Right renal cortex interstitium (tissue), 3 donors: Measurements from ENCODE around the gene CSRNP3. TPM values are rescaled to one million over a fixed set of nuclear protein-coding genes. Genes with fewer than 3 reads are reported as not detected.
A peak's percentile ranks its signal among the peaks of the same experiment; 100 is the strongest.

ENCODE experiments used
- DNase-seq, 3 donors: peaks; one replicate each; pipeline ENCODE4 v3.0.0-alpha.2; 2013; ENCODE audit warnings: low read depth in 3 of 3, low spot score in 2 of 3
- polyA plus RNA-seq, 3 donors: library from polyadenylated mRNA; unstranded; fragments of 120-200 nt; gene quantifications; one replicate each; pipeline ENCODE4 v1.2.1, GENCODE V29; 2013; ENCODE audit not compliant: insufficient read length in 3 of 3

Gene CSRNP3, protein sequence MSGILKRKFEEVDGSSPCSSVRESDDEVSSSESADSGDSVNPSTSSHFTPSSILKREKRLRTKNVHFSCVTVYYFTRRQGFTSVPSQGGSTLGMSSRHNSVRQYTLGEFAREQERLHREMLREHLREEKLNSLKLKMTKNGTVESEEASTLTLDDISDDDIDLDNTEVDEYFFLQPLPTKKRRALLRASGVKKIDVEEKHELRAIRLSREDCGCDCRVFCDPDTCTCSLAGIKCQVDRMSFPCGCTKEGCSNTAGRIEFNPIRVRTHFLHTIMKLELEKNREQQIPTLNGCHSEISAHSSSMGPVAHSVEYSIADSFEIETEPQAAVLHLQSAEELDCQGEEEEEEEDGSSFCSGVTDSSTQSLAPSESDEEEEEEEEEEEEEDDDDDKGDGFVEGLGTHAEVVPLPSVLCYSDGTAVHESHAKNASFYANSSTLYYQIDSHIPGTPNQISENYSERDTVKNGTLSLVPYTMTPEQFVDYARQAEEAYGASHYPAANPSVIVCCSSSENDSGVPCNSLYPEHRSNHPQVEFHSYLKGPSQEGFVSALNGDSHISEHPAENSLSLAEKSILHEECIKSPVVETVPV
- 10 to 100 TPM in 2 of 3 donors, 1 to 10 TPM in 1; 9.7 to 11.8 (median 11.0) TPM for polyA plus RNA-seq

DNA sequence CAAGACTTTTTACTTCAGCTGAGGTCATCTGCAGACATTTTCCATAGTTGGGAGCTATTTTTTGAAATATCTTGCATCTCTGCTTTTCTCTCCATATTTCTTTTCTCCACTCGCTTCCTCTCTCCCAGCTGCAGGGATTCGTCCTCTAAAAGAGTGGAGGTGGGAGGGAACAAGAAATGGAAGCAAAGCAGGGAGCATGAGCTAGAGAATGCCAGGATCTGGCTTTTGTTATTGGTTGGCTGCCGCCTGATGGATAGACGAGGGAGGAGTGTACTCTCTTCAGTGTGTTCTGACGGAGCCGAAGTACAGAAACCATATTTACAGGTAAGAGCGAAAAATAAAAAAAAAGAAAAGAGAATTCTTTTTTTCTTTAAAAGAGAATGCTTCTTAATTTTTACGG lies at the start of gene CSRNP3:
Gene CSRNP3 (plus strand): TSS at position 282 of the 400 bp plus-strand sequence. CDS start 125,368 bp downstream, outside the sequence.
- DNase-seq = peak; percentile 70 to 81 (median 71)

DNA sequence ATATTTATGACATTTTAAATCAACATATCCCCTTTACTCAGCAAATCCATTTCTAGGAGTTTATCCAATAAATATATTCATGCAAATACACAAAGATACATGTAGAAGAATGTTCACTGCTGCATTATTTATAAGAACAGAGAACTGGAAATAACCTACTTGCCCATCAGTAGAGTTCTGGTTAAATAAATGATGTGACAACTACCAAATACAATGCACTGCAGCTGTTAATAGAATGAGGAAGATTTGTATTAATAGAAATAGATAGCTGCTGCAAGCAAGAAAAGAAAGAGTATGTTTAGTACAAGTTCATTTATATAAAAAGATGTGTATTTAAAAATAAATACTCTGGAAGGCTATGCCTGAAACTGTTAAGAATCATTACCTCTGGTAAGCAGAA lies 49.3 kb upstream of the CSRNP3 start:
- DNase-seq = no peak

DNA sequence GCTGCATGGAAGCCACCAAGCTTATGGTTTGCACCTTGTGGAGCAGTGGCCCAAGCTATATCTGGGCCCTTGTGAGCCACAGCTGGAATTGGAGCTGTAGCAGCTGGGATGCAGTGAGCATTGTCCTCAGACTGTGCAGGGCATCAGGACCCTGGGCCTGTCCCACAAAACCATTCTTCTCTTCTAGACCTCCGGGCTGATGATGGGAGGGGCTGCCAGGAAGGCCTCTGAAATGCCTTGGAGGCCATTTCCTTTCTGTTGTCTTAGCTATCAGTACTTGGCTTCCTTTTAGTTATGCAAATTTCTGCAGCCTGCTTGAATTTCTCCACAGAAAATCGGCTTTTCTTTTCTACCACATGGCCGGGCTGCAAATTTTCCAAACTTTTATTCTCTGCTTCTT lies 46.4 kb upstream of the CSRNP3 start:
- no peak for DNase-seq

DNA sequence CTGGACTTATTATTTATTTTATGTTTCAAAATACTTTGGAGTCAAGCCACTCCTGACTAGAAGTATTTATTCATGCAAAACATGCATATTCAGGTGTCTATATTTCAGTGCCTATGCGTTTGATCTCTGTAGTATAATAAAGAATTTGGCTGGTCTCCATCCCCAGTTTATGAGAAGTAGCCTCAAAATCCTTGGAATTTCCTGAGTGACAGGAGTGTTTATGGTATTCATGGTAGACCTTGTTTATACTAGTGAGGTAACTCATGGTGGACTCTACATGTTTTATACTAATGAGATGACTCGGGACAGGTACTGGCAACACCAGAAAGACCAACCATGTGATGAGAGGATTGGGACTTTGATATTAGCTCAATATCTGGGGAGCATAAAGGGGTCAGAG lies 43.9 kb upstream of the CSRNP3 start:
- no peak for DNase-seq

DNA sequence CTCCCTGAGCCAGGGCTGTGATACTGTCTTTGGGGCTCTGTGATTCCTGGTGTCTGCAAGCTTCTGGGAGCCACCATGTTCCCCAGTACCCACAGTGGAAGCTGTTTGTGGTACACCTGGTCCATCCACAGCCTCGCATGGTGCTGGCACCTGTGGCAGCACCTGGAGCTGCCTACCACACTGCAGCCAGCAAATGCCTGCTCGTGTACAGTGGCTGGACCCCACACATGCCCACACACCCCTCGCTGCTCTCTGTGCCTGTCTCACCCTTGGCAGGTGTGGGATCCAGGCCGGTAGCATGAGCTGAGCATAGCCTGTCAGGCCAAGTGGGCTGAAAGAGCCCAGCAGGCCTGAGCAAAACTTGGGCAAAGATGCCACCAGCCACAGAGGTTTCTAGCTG lies 41.8 kb upstream of the CSRNP3 start:
- DNase-seq = no peak

DNA sequence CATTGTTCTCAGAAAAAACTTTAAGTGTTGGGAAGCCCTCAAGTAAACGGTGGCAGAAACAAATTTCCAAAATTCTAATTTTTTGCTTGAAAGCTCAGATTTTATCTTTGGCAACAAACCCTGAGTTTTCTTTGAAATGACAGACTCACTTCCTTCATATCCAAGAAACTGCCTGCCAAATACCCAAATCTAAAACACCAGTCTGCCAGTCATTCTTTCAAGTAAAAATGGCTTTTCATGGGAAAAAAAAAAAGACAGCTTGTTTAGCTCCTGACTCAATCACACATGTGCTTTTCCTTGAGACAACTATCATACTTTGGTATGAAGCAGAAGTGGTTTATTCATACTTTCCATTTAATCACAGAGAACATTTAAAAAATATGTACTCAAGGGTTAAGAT lies 40.6 kb upstream of the CSRNP3 start:
- DNase-seq = no peak

DNA sequence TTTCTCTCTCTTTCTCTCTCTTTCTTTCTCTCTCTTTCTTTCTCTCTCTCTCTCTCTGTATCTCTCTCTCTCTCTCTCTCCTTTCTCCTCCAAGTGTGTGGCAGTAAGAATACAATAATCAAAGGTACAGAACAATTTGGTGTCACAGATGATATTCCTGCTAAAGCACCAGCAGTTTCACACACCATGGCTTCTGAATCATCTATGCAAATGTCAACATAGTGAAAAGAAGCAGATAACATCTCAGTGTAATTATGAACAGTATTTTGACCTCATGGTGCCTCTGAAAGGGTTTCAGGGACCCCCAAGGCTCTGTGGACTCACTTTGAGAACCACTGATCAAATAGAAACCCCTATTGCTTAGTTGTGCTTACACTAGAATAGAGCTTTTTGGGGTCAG lies 38.5 kb upstream of the CSRNP3 start:
- no peak for DNase-seq

DNA sequence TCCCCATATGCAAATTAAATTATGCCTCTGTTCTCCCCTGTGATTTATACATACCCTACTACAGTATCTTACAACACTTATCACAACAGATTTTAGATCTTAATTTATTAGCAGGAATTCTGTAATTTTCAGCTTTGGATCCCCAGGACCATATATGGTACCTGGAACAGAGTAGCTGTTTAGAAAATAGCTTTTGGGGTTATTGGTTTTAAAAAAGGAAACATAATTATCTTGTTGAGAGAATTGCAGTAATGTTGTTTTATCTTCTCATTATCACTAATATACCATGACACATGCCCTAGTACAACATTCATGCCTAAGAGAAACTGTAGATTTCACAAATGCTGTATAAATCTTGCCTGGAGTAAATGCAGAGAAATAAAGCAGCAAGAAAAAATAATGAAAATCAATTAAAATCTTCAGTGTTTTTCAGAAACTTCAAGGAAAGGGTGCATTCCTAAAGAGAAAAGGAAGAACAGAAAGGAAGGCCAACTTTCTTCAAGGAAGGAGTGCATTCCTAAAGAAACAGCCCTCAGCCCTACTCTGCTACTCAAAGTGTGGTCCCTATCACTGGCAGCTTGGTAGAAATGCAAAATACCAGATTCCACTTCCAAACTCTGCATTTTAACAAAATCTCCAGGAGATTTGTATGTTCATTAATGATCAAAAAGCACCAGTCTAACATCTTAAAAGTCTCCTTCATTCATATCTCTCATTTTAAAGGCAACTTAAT lies 37.1 kb upstream of the CSRNP3 start:
- DNase-seq = no peak

DNA sequence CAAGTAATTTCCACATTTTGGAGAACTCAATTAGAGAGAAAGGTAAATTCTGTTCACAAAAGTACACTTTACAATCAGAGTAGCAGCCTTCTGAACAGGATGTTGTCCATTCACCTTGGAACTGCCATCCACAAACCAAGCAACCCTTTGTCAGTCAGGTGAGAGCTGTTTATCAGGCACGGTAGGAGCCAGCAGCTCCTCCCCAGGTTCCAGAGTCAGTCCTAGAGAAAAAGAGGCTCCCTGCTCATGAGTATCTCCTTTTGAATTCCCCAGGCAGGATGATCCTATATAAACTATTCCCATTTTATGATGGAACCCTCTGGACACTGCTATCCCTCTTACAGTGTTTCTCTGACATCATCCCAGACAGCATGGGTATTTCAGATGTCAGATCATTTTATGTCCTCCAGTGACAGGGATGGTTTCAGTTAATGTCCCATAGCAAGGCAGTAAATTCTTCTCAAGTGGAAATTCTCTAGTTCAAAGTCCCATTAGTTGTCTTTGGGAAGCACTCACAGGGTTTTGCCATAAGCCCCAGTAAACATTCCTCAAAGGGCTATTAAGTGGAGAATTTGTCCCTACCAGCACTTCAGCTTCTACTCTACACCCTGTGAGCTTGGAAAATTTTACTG lies 34.5 kb upstream of the CSRNP3 start:
- DNase-seq = peak in 2 of 3 donors; percentile 50 to 63

DNA sequence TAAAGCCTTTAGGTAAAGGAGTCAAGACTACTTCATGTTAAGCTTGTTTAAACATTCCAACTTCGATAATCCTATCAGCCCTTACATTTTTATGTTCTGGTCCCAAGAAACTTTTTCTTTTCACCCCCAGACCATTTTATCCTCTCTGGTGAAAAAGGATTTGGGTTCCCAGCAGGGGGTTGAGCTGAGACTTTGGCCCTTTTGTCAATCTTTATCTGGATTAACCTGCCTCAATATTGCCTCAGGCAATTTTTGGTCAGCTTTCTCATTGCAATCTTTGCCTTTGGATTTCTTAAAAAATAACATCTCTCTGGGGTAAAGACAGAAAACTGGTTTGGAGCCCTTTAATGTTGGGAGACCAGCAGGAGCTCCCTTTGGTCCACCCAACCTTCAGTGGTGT lies 33.9 kb upstream of the CSRNP3 start:
- no peak for DNase-seq

DNA sequence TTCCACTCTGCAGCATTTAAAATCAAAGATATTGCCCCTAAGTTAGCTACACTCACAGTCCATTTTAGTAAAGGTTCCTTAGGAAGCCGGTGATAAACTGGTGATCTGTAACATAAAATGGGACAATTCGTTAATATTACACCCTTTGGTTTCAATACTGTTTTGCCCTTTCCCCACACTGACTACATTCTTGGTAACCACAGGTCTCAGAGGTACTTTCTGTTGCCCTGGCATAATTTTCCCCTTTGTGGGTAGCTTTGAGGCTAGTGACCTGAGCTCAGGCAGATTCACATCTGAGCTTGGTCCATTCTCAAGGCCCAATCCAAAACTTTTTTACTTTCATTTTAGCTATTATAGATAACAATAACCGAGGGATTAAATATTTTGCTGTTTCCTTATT lies 32.9 kb upstream of the CSRNP3 start:
- DNase-seq = no peak

DNA sequence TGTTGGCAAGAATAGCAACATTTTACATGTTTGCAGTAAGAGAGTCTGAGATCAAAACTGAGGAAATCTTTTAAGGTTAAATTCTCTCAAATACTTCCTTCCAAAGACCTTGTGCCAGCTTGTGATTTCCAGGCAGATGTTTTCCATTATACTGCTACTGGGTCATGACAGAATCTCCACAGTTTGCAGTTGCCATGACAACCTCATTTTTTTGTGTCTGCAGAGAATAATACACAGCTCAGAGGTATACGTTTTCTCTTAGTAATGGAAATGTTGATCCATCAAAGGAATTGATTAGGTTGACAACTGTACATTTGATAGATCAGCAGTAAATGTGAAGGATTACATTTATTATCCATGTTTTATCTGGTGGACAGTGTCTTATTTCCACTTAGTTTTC lies 29.1 kb upstream of the CSRNP3 start:
- DNase-seq = peak in 1 of 3 donors; percentile 58

DNA sequence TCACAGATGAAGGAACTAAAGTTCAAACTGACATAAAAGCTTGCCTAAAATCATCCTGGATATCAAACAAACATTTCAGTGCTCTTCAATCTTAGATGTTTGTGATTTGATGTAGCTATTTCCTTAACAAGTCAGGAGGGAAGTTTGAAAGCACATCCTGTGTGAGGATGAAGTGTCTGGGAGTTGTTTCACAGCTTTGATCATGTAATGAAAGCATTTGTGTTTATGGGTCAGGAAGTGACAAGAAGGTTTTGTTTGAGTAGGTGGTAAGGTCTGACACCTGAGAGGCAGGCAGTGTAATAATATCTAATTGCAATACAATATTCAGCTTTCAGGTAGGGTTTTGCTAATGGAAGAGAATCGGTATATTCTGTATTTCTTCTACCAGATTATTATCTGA lies 26.0 kb upstream of the CSRNP3 start:
- DNase-seq = no peak

DNA sequence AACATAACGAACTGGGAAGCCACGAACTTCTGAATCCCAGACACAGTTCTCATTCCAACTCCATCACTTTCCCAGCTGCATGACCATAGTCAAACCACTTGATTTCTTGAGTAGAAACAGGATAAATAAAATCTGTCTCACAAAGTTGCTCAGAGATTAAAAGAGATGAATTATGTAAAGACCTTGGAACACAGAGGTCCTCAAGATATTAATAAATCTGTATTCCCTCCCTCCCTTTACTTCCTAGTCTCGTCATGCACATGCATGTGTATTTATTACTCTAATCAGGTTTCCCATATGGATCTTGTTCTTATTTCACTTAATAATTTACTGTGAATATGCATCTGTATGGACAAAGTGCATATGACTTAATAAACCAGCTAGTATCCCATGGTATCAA lies 21.1 kb upstream of the CSRNP3 start:
- no peak for DNase-seq

DNA sequence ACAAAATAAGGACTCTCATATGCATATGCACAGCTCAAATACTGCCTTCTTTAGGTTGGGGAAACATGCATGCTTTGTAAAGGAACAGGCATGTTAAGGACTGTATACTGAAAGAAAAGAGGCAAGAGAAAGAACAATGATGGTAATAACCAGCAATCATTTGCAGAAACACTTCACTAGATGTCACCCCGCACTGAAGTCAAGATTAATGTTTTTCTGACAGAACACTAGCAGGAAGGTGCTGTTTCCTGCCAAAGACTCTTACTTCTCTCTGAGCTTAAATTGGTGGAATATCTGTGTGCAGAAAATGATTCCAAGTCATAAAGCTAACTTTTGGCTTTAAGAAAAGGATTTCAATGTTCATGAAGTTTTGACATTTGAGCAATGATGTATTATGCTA lies 19.3 kb upstream of the CSRNP3 start:
- no peak for DNase-seq

DNA sequence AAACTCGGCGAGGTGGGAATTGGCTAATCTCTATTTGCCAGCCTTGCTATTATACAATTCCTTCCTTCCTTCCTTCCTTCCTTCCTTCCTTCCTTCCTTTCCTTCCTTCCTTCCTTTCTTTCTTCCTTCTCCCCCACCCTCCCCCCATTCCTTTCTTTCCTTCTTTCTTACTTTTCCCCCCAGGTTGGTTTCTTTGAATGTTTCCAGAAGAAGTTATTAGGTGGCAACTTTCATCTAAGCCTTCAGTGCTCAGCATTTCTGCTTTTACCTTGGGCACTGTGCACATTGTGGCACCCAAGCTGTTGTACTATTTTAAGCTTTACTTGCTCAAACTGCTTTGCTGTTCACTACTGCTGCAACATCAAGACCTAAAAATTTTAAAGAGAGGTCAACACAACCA lies 17.2 kb upstream of the CSRNP3 start:
- no peak for DNase-seq

DNA sequence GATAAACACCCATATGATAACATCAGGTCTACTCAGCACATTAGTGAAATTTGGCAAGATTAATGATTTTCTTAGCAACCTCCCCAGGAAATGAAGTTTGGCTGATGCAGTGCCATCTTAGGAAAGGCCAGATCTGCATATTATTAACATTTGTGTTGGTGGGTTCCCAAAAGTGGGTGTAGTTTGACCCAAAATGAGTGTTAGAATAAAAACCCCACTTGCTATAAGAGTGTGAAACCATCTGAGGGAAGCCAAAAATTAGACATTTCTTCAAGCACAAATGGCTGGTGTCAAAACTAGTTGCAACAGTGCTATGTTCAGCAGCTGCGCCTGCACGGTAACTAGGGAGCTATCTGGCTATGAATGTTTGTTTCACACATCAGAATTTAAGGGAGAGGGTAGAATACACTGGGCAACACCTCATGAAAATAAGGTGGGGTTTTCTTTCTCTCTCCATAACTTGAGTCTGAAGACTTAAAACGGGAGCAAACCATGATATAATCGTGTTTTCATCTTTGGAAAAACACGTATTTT lies 15.9 kb upstream of the CSRNP3 start:
- DNase-seq = no peak

DNA sequence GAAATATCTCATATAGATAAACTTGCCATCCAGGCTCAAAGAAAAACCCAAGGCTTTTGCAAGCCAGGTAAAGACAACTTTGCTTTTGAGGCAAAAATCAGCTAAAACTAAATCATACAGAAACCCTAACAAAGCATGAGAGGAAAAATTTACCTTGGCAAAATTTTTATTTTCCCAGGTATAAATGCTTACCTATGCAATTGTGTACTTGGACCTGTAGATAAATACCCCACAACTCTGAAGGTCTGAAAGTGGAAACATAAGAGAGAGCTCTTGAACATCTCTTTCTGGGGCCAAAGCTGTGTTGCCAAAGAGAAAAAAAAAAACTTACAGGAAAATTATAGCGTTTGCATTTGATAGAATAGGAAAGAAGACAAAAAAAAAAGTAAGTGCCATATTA lies 14.6 kb upstream of the CSRNP3 start:
- no peak for DNase-seq

DNA sequence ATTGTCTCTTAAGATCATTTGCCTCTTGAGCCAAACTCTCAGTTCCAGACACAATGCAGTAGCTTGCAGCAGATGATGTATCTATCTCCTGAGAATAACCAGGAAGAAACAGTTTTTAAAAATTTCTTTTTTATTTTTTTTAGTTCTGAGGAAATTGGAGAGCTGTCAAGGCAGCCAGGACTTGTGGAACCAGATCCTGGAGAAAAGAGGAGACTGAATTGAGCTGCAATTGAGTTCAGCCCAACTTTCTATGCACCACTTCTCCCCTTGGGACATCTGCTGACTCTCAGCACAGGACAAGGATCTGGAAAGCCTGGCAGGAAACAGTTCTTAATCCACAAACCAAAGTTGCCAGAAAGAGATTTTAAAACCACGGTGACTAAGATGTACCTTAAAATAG lies 13.5 kb upstream of the CSRNP3 start:
- DNase-seq = no peak

DNA sequence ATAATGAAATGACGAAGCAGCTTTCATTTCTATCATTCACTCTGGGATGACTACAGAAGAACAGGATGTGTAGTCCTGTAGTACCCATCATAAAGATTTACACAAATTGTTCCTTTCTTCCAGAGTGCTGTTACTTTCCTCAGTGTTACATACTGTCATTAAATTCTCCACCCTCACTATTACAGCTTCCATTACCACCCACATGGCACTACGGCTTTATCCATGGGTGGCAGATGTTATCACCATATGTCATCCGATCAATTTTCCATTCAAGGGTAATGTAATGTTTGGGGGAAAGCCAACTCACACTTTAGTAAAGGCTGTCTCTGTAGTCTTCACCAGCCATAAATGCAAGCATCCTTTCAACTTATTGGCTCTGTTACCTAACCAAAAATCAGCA lies 7.1 kb upstream of the CSRNP3 start:
- DNase-seq = no peak

DNA sequence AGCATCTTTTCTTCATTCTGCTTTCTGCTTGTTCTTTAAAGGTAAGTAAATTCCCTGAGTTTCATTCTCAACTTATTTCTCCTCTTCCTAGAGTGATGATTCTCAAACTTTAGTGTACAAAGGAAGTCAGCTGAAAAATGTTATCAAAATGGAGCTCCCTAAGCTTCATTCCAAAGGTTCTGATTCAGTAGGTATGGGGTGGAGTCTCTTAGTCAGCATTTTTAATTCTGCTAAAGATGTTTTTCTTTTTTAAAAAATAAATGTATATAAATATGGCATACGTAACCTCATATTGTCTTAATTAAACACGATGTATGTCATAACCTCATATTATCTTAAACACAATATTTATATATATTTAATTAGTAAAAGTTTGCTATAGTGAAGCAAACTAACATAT lies 3.1 kb upstream of the CSRNP3 start:
- DNase-seq = no peak
